ENCODE measurements around the gene MAML3.

MAML3 gene

GRCh38 chr4:139844057-139844456, 309.9 kb downstream of the MAML3 start:
- TF ChIP-seq FOXP2 (optimal IDR thresholded peaks at IDR 0.05; ENCODE audit: borderline replicate concordance, extremely low read depth, extremely low read length, insufficient read depth): no peak
- no peak for TF ChIP-seq TAF1 (IDR thresholded peaks at IDR 0.05; ENCODE audit: borderline replicate concordance, insufficient read depth, low read length)
- TF ChIP-seq, protein P1, sequence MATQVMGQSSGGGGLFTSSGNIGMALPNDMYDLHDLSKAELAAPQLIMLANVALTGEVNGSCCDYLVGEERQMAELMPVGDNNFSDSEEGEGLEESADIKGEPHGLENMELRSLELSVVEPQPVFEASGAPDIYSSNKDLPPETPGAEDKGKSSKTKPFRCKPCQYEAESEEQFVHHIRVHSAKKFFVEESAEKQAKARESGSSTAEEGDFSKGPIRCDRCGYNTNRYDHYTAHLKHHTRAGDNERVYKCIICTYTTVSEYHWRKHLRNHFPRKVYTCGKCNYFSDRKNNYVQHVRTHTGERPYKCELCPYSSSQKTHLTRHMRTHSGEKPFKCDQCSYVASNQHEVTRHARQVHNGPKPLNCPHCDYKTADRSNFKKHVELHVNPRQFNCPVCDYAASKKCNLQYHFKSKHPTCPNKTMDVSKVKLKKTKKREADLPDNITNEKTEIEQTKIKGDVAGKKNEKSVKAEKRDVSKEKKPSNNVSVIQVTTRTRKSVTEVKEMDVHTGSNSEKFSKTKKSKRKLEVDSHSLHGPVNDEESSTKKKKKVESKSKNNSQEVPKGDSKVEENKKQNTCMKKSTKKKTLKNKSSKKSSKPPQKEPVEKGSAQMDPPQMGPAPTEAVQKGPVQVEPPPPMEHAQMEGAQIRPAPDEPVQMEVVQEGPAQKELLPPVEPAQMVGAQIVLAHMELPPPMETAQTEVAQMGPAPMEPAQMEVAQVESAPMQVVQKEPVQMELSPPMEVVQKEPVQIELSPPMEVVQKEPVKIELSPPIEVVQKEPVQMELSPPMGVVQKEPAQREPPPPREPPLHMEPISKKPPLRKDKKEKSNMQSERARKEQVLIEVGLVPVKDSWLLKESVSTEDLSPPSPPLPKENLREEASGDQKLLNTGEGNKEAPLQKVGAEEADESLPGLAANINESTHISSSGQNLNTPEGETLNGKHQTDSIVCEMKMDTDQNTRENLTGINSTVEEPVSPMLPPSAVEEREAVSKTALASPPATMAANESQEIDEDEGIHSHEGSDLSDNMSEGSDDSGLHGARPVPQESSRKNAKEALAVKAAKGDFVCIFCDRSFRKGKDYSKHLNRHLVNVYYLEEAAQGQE (IDR thresholded peaks at IDR 0.05; ENCODE audit: insufficient read depth in 1 of 2, low read depth in 2 of 2, low read length in 2 of 2): no peak
- TF ChIP-seq SIN3A (IDR thresholded peaks at IDR 0.05; ENCODE audit: borderline replicate concordance, insufficient read depth, low read length): no peak
- no peak for TF ChIP-seq POLR2AphosphoS5 (IDR thresholded peaks at IDR 0.05; ENCODE audit: low read depth, low read length)

GRCh38 chr4:139843641-139844040, 310.3 kb downstream of the MAML3 start:
- TF ChIP-seq FOXP2 (optimal IDR thresholded peaks at IDR 0.05; ENCODE audit: borderline replicate concordance, extremely low read depth, extremely low read length, insufficient read depth) (no peak), SIN3A (IDR thresholded peaks at IDR 0.05; ENCODE audit: borderline replicate concordance, insufficient read depth, low read length) (no peak), POLR2AphosphoS5 (IDR thresholded peaks at IDR 0.05; ENCODE audit: low read depth, low read length) (no peak), TAF1 (IDR thresholded peaks at IDR 0.05; ENCODE audit: borderline replicate concordance, insufficient read depth, low read length) (no peak)
- TF ChIP-seq, protein P1 (IDR thresholded peaks at IDR 0.05; ENCODE audit: insufficient read depth in 1 of 2, low read depth in 2 of 2, low read length in 2 of 2): no peak

DNA sequence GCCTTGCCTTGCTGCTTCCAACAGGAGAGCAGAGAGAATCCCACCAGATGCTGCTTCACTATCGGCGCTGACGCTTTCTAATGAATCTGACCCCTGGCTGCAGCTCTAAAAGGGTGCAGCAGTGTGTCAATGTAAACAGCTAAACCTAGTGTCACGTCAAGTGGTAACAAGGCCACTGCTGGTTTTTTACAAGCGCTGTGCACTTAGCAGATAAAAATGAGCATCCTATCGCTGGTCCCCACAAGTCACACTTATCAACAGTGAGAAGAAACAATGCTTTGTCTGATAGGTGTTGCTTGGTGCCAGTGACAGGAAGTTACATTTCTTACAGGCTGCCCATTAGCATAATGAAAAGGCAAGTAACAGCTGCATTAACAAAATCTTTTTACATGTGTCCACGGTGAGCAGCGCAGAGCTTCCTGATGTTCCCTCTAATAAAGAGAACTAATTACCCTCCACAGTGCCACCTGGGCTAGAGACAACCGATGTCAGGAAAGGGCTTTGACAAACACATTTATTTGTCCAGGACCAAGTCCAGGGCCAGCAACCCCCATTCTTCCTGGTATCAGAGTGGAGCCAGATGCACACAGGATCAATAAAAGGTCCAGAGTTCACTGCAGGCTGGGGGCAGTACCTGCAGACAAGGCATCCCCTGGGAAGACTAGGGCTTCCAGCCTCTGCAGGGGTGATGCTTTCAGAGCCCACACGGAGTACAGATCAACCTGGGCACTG, 312.4 kb downstream of the MAML3 start:
- no peak for TF ChIP-seq POLR2AphosphoS5 (IDR thresholded peaks at IDR 0.05; ENCODE audit: low read depth, low read length)
- TF ChIP-seq, protein P1 (IDR thresholded peaks at IDR 0.05; ENCODE audit: insufficient read depth in 1 of 2, low read depth in 2 of 2, low read length in 2 of 2): no peak
- no peak for TF ChIP-seq SIN3A (IDR thresholded peaks at IDR 0.05; ENCODE audit: borderline replicate concordance, insufficient read depth, low read length)
- TF ChIP-seq TAF1 (IDR thresholded peaks at IDR 0.05; ENCODE audit: borderline replicate concordance, insufficient read depth, low read length): no peak
- TF ChIP-seq FOXP2 (optimal IDR thresholded peaks at IDR 0.05; ENCODE audit: borderline replicate concordance, extremely low read depth, extremely low read length, insufficient read depth): no peak

GRCh38 chr4:139840773-139841172, 313.2 kb downstream of the MAML3 start:
- TF ChIP-seq FOXP2 (optimal IDR thresholded peaks at IDR 0.05; ENCODE audit: borderline replicate concordance, extremely low read depth, extremely low read length, insufficient read depth) (no peak), POLR2AphosphoS5 (IDR thresholded peaks at IDR 0.05; ENCODE audit: low read depth, low read length) (no peak), TAF1 (IDR thresholded peaks at IDR 0.05; ENCODE audit: borderline replicate concordance, insufficient read depth, low read length) (no peak), SIN3A (IDR thresholded peaks at IDR 0.05; ENCODE audit: borderline replicate concordance, insufficient read depth, low read length) (no peak)
- TF ChIP-seq, protein P1 (IDR thresholded peaks at IDR 0.05; ENCODE audit: insufficient read depth in 1 of 2, low read depth in 2 of 2, low read length in 2 of 2): no peak
